ENCODE data around the gene DCP1A.
"Not testable (repeated sequence)": the region's sequence is repeated elsewhere in the genome, so short reads cannot be mapped to it uniquely, and the experiment has no call there.

The DCP1A gene

GRCh38 chr3:53261712-53262111, 85.6 kb downstream of the DCP1A start:
- DNase-seq = no peak

GRCh38 chr3:53260286-53260785, 87.0 kb downstream of the DCP1A start:
- no peak for DNase-seq

DNA sequence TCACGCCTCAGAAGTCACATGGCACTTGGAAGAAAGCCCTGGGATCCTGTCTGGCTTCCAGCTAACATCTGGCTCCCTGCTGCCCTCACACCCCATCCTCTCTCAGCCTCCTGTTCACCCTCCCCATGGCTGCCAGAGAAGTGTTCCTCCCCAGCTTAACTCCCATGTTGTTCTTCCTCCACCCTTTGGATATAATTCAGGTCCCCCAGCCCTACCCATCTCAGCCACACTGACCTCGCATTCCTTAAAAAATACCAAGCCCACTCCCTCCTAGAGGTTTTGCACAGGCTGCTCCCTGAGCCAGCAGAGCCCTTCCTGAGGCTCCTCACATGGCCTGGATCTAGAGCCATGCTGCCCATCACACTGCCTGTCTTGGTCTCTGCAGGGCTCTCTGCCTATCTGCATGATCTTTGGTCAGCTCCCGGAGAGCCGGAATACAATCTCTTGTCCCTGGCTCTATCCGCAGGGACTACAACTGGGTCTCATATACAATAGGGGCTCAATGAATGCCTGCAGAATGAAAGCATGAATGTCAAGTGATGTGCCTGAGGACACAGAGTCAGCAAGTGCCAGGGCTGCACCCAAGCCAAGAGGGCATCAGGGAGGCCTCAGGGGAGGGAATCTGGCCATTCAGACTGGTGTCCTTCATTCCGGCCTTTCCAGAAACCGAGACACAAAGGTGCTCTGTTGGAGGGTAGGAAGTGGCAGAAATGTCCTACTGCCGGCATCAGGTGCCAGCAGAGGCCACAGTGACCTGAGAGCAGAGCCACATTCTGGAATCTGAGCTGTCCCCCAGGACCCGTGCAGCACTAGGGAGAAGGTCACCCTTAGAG, 87.7 kb downstream of the DCP1A start:
- no peak for DNase-seq

- DNase-seq = no peak
Measured at GRCh38 chr3:53258600-53259426, 88.5 kb downstream of the DCP1A start.

DNA sequence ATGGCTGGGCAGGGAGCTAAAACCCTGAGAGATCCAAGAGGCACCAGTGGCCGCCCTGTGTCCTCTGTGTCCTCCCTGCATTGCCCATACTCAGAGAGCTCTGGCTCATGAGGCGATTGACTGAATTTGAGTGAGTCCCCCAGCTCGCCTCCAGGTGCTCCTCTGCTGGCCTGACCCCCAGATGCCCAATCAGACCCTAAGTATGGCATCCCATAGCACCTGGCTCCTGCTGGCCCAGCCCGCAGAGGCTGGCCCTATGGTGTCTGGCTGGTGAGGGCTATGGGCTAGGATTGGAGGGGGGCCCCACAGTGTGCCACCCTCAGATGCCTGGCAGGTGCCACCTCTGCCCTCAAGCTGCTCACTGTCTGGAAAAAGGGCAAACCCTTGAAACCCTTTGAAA, 89.9 kb downstream of the DCP1A start:
- no peak for DNase-seq

DNA sequence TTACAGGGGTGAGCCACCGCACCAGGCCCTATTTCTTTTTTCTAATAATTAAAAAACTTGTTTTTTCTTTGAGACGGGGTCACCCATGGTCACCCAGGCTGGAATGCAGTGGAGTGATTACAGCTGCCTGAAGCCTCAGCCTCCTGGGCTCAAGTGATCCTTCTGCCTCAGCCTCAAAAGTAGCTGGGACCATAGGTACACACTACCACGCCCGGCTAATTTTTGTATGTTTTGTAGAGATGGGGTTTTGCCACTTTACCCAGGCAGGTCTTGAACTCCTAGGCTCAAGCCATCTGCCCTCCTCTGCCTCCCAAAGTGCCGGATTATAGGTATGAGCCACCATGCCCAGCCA, 90.7 kb downstream of the DCP1A start:
- no peak for DNase-seq

- peak; percentile 53 to 81 (median 59) for DNase-seq
Measured at GRCh38 chr3:53255775-53256703, 91.3 kb downstream of the DCP1A start, which contains the start of gene TKT. Gene TKT (minus strand): TSS chr3:53256022. CDS start chr3:53255942, 80 bp downstream.

- DNase-seq = peak in 1 of 4 experiments; percentile 38
Measured at GRCh38 chr3:53255423-53255774, 91.9 kb downstream of the DCP1A start.

DNA sequence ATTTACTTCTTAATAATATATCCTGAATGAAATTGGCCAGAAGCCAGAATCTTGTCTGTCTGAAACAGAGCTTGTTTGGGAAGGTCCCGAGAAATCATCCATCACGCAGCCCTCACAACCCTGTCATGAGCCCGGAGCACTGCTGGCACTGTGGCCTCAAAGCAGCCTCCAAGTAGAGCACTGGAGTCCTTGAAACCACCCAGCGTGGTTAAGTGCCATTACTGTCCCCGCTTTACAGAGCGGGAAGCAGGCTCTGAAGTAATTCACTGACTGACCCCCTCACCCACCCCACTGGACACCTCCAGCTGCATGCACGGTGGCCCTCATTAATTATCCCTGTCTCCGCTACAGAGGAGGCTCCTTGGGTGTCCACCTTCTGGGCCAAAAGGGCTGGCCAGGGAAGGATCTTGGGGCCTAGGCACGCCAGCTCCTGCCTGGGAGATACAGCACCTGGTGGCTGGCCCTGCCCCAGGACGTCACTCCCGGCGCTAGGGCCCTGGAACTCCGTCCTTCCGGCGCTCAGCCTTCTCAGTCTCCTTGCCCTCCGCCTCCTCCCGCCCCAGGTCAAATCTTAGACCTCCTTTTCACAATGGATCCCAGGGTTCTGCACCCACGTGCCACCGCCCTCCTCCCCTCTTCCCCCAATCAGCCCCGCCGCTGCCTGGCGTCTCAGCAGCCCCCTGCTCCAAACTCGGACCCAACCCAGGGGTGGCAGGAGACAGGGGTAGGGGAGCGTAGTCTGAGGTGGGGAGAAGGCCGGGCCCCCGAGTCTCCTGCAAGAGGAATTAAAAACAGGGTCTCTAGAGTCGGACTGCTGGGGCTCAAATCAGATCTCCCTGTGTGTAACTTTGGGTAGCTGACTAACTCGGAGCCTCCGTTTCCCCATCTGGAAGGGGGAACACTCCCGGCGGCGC, 92.6 kb downstream of the DCP1A start:
- DNase-seq = peak in 3 of 4 experiments; percentile 10 to 37 (median 25)

DNA sequence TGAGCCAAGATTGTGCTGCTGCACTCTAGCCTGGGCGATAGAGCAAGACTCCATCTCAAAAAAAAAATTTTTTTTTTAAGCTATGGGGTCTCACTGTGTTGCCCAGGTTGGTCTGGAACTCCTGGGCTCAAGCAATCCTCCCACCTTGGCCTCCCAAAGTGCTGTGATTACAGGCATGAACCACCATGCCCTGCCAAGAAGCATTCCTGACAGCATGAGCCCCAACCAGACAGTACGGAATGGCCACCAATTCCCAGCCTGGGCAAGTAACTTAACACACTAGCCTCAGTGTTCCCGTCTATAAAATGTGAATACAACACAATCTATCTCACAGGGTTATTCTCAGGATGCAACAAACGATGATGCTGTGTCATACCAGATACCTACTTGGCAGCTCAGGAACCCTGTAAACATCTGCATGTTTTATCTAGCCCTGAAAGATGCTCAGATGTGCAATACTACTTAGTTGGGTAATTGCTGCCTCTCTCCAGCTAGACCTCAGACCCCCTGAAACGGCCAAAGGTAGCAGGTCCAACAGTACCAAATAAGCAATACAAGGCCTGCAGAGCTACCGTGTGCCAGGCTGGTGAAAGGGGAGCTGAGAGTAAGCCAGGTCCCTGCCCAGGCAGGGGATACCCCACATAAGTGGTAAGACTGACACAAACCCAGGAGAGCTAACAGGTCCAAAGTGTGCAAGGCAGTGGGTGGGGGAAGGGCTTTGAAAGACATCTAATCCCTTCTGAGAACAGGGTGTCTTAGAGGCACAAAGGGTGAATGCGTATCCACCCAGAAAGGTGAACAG, 93.4 kb downstream of the DCP1A start:
- DNase-seq = no peak

- not testable (repeated sequence) for DNase-seq
Measured at GRCh38 chr3:53252947-53253322, 94.4 kb downstream of the DCP1A start.

- DNase-seq = no peak
Measured at GRCh38 chr3:53252096-53252946, 95.0 kb downstream of the DCP1A start.

DNA sequence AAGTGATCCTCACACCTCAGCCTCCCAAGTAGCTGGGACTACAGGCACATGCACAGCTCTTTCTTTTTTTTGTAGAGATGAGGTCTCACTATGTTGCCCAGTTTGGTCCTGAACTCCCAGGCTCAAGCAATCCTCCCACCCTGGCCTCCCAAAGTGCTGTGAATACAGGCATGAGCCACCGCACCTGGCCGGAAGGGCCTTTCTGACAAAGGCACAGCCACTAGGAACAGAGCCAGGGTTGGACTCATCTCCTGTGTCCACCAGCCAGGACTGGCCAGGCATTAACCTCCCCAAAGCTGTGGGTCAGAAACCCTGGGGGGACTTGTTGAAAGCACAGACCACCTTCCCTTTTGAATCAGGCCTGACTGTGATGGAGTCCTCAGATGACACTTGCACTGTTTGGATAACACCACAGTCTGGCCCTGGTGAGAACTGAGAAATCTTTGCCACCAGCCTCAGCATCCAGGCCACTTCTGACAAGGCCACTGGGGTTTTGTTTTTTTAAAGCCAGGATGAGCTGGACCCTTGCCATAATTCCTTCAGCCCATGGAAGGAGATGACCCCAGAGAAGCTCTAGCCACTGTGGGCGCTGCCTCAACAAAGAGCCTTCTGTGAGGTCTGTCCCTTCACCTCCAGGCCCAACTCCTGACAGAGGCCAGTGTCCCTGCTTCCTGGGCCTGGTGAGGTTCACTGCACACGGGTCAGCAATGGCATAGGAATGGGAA, 96.3 kb downstream of the DCP1A start:
- no peak for DNase-seq

DNA sequence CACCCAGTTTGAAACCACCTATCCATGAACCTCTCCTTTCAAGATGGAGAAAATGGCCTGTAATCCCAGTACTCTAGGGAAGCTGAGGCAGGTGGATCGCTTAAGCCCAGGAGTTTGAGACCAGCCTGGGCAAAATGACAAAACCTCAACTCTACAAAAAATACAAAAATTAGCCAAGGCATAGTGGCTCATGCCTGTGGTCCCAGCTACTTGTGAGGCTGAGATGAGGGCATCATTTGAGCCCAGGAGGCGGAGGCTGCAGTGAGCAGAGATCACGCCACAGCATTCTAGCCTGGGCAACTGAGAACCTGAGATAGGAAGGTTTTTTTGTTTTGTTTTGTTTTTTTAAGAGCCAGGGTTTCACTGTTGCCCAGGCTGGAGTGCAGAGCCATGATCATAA, 96.9 kb downstream of the DCP1A start:
- no peak for DNase-seq

DNA sequence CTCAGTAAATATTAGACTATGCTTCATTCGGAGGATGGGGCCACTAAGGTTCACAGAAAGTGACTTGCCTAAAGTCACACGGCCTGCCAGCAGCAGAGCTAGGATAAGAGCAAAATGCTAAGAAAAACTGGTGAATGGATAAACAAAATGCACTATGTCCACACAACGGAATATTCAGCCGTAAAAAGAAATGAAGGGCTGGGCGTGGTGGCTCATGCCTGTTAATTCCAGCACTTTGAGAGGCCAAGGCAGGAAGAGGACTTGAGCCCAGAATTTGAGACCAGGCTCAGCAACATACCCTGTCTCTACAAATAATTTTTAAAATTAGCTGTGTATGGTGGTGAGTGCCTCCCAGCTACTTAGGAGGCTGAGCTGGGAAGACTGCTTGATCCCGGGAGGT, 99.2 kb downstream of the DCP1A start:
- no peak for DNase-seq

DNA sequence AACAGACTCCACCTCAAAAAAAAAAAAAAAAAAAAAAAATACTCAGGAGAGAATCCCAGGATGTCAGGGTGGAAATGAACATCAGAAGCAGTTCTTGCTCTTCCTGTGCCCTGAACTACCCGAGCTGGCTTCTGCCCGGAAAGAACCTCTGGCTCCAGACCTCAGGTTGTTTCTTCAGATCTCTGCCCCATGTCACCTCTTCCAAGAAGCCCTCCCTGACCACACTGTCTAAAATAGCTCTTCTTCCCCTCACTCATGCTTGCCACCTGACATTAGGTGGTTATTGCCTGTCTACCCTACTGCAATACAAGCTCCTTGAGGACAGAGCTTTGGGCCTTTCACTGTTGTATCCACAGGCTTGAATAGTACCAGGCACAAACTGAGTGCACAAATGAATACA, 99.7 kb downstream of the DCP1A start:
- no peak for DNase-seq

GRCh38 chr3:53244271-53244670, 103.1 kb downstream of the DCP1A start:
- DNase-seq = no peak

- no peak for DNase-seq
Measured at GRCh38 chr3:53243785-53244184, 103.6 kb downstream of the DCP1A start.

GRCh38 chr3:53243165-53243564, 104.2 kb downstream of the DCP1A start:
- no peak for DNase-seq
